GM23338 (cell line): Measurements from ENCODE around the gene ETFB. TPM values are rescaled to one million over a fixed set of nuclear protein-coding genes. Genes with fewer than 3 reads are reported as not detected.

Experiments
- ETS1 ChIP-seq: IDR thresholded peaks from 2 replicates; pipeline ENCODE4 v1.6.1; 2016; ENCODE audit warnings: antibody characterized with exemption
- EZH2 ChIP-seq: fragments of 200-600 bp; sonication (generic); IDR thresholded peaks from one replicate; pipeline ENCODE4 v1.8.0; 2017; ENCODE audit warnings: antibody characterized with exemption, mild to moderate bottlenecking, low read depth; ENCODE audit not compliant: unreplicated experiment
- EZH2phosphoT487 ChIP-seq: fragments of 200-600 bp; sonication (generic); IDR thresholded peaks from one replicate; pipeline ENCODE4 v1.8.1; 2018; ENCODE audit warnings: antibody characterized with exemption; ENCODE audit not compliant: unreplicated experiment
- JUNB ChIP-seq: IDR thresholded peaks from one replicate; pipeline ENCODE4 v1.6.1; 2016; ENCODE audit warnings: antibody characterized with exemption; ENCODE audit not compliant: unreplicated experiment
- NANOG ChIP-seq: IDR thresholded peaks from 2 replicates; pipeline ENCODE4 v1.6.1; 2016; ENCODE audit warnings: antibody characterized with exemption, borderline replicate concordance
- REST ChIP-seq: IDR thresholded peaks from one replicate; pipeline ENCODE4 v1.6.1; 2018; ENCODE audit warnings: antibody characterized with exemption; ENCODE audit not compliant: unreplicated experiment
- ZNF114 ChIP-seq: fragments of 250-450 bp; sonication (Bioruptor Pico); IDR thresholded peaks from 2 replicates; pipeline ENCODE4 v1.5.0; 2020; ENCODE audit warnings: mild to moderate bottlenecking, moderate library complexity
- ZNF462 ChIP-seq: fragments of 250-450 bp; sonication (Bioruptor Pico); IDR thresholded peaks from 2 replicates; pipeline ENCODE4 v1.5.0; 2020; ENCODE audit warnings: mild to moderate bottlenecking, moderate library complexity
- polyA plus RNA-seq: library from polyadenylated mRNA; unstranded; fragments of >200 nt; fragmentation: Nextera tagmentation; extraction: Ambion mirVana; gene quantifications from 2 replicates; pipeline ENCODE4 v1.2.1, GENCODE V29; 2016
- total RNA-seq: library from RNA; depleted of rRNA; stranded (reverse); fragments of >200 nt; shearing (Covaris generic); gene quantifications from 2 replicates; pipeline ENCODE4 v1.2.3, GENCODE V29; 2014

The ETFB gene
- total and polyA plus RNA-seq, 2 experiments from 2014 or later = 37.3 to 63.4 TPM

GRCh38 chr19:51367565-51368365, 1.6 kb upstream of the ETFB start (continued):
- TF ChIP-seq ZNF462 (CRISPR knock-in tag) (no peak), ZNF114 (CRISPR knock-in tag) (no peak), EZH2 (no peak), EZH2phosphoT487 (no peak), NANOG (no peak), JUNB (no peak), REST (peak; percentile 16), ETS1 (0 out of 2 replicates have a peak, but pooled peaks have one; percentile 46)
